ENCODE data around the gene ABO.

ABO gene

DNA sequence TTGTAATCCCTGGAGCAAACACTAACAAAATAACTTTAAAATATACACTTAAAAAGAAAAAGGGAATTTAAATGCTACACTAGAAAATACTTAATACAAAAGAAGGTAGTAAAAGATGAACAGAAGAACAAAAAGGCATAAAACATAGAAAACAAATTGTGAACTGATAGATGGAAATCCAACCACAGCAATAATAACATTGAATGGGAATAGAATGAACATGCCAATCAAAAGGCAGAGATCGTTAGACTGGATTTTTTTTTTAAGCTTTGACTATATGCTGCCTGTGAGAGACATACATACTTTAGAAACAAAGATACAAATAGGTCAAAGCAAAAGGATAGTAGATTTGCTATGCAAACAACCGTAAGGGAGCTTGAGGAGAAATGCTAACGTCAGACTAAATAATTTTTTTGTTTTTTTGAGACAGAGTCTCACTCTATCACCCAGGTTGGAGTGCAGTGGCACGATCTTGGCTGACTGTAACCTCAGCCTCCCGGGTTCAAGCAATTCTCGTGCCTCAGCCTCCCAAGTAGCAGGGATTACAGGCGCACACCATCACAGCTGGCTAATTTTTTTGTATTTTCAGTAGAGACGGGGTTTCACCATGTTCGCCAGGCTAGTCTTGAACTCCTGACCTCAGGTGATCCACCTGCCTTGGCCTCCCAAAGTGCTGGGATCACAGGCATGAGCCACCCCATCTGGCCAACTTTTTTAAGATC, 6.5 kb downstream of the ABO start:
- no peak for TF ChIP-seq JUND (IDR thresholded peaks at IDR 0.05; ENCODE audit: low read depth)
- in situ Hi-C loops (cut with HindIII; ENCODE audit: low pct_unique_long_range_greater_than_20kb, low sequenced_read_pairs): no loop called here
- DNase-seq (ENCODE audit: low read depth in 1 of 2, low spot score in 1 of 2): no peak

DNA sequence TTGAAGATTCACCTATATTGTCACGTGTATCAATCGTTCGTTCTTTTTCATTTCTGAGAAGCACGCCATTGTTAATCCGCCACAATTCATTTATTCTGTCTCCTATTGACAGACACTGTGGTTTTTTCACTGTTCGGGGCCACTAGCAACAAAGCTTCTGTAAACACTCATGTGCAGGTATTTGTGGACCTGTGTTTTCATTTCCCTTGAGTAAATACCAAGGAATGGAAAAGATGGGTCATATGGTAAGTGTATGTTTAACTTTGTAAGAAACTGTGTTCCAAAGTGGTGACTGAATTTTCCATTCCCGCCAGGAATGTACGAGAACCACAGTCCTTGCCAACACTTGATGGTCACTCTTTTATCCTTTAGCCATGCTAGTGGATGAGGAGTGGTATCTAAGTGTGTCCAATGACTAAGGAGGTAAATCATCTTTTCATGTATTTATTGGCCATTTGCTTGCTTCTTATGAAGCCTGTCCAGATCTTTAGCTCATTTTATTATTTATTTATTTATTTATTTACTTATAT, 10.7 kb downstream of the ABO start:
- in situ Hi-C loops (cut with HindIII; ENCODE audit: low pct_unique_long_range_greater_than_20kb, low sequenced_read_pairs): no loop called here
- TF ChIP-seq JUND (IDR thresholded peaks at IDR 0.05; ENCODE audit: low read depth): no peak
- peak in 1 of 2 experiments; percentile 73 for DNase-seq (ENCODE audit: low read depth in 1 of 2, low spot score in 1 of 2)

DNA sequence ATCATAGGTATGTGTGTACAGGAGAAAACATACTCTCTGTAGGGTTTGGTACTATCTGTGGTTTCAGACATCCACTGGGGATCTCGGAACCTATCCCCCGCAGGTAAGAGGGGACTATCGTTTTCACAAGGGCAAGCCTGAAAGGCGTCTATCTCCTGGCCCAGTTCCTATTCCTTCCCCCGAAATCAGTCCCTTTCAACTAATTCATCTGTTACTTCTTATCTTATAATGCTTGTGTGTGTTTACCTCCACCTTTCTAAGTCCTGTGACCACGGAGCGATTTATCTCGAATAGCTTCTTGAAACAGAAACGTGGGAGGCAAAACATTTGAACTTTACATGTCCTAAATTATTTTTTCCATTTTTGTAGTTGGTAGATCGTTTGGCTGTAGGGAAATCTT, 11.4 kb downstream of the ABO start:
- TF ChIP-seq JUND (IDR thresholded peaks at IDR 0.05; ENCODE audit: low read depth): no peak
- no peak for DNase-seq (ENCODE audit: low read depth in 1 of 2, low spot score in 1 of 2)
- in situ Hi-C loops (cut with HindIII; ENCODE audit: low pct_unique_long_range_greater_than_20kb, low sequenced_read_pairs): no loop called here

DNA sequence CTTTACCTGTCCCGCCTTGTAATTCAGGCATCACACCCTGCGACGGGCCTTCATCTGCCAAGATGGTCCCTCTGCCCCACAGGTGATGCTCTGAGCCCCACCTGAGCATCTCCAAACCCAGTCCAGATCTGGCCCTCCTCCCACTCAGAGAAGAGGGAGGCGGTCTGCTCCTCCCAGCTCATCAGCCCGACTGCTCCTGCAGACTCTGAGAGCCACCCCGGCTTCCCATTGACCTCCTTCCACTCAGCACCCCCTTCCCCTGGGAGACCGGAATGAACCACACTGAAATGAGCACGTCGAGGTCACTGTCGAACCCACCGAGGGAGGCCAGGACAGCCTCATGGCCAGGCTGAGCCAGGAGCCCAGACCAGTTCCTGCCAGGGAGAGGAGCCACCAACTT, 12.8 kb downstream of the ABO start:
- DNase-seq (ENCODE audit: low read depth in 1 of 2, low spot score in 1 of 2): no peak
- TF ChIP-seq JUND (IDR thresholded peaks at IDR 0.05; ENCODE audit: low read depth): no peak
- in situ Hi-C loops (cut with HindIII; ENCODE audit: low pct_unique_long_range_greater_than_20kb, low sequenced_read_pairs): no loop called here

DNA sequence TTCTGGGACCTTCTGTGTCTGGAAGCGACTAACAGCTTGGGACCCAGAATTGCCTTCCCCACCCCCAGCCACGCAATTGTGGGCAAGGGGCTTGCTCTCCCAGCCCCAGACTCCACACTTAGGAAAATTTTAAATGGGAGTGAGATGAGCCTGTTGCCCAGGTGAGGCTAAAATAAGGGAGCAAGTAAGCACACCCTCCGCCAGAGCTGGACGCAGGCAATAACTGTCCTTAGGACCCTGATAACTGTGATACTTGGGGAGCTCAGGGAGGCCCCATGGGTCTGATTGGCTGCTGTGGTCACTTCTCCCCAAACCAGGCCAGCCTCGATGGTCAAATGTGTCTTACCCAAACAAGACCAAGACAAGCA, 13.3 kb downstream of the ABO start:
- DNase-seq (ENCODE audit: low read depth in 1 of 2, low spot score in 1 of 2): no peak
- TF ChIP-seq JUND (IDR thresholded peaks at IDR 0.05; ENCODE audit: low read depth): no peak
- in situ Hi-C loops (cut with HindIII; ENCODE audit: low pct_unique_long_range_greater_than_20kb, low sequenced_read_pairs): no loop called here

DNA sequence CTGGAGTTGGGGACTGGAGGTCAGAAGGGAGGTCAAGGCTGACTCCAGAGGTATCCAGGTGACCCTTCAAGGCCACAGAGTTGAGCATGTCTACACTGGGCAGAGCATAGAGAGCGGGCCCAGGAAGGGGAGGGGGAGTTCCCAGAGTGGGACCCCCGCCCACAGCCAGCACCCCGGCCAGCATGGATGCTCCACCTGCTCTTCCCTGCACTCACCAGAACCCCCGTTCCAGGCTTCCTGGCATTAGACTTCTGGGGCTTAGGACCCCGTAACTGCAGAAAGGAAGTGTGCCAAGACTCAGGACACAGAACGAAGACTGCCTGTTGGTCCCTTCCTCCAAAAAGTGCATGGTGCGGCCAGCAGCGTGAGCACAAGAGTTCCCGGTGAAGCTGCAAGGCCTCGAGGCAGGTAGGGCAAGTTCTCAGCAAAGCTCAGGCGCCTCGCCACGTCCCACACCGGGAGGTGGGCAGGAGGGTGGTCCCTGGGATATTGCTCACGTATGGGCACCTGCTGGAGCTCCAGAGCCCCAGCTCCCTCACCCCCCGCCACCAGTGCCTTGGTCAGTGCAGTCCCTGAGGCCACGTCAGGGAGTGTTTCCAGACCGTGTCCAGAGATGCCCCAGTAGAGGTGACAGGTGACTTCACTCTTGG, 13.8 kb downstream of the ABO start:
- in situ Hi-C loops (cut with HindIII; ENCODE audit: low pct_unique_long_range_greater_than_20kb, low sequenced_read_pairs): no loop called here
- no peak for DNase-seq (ENCODE audit: low read depth in 1 of 2, low spot score in 1 of 2)
- TF ChIP-seq JUND (IDR thresholded peaks at IDR 0.05; ENCODE audit: low read depth): no peak

DNA sequence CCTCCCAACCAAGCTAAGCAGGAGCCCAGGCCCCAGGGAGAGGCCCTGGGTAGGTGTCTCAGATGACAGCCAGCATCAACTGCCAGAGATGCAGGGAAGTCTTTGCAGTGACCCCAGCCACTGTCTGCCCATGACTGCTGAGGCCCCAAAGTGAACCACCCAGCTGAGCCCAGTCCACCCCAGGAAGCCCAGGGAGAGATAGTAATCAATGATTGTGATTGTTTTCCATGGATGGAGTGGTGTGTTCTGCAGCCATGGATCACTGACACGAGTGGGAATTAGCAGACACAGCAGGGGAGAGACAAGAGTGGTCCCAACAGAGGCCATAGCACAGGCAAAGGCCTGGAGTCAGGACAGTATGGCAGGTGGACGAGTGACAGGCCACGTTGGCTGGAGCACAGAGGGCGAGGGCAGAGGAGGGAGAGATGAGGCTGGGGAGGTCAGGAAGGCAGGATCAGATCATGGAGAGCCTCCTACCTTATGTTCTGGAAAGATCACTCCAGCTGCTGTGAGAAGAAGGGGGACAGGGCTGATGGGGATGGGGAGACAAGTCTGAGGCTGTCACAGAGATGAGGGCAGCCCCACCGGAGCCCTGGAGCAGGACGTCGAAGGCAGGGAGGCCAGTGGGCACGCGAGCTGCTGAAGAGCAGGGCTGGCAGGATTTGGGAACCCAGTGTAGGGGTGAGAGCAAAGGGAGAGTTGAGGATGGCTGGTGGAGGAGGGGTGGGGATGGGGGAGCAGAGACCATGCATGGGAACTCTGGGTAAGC, 14.5 kb downstream of the ABO start:
- TF ChIP-seq JUND (IDR thresholded peaks at IDR 0.05; ENCODE audit: low read depth): no peak
- no peak for DNase-seq (ENCODE audit: low read depth in 1 of 2, low spot score in 1 of 2)
- in situ Hi-C loops (cut with HindIII; ENCODE audit: low pct_unique_long_range_greater_than_20kb, low sequenced_read_pairs): no loop called here

DNA sequence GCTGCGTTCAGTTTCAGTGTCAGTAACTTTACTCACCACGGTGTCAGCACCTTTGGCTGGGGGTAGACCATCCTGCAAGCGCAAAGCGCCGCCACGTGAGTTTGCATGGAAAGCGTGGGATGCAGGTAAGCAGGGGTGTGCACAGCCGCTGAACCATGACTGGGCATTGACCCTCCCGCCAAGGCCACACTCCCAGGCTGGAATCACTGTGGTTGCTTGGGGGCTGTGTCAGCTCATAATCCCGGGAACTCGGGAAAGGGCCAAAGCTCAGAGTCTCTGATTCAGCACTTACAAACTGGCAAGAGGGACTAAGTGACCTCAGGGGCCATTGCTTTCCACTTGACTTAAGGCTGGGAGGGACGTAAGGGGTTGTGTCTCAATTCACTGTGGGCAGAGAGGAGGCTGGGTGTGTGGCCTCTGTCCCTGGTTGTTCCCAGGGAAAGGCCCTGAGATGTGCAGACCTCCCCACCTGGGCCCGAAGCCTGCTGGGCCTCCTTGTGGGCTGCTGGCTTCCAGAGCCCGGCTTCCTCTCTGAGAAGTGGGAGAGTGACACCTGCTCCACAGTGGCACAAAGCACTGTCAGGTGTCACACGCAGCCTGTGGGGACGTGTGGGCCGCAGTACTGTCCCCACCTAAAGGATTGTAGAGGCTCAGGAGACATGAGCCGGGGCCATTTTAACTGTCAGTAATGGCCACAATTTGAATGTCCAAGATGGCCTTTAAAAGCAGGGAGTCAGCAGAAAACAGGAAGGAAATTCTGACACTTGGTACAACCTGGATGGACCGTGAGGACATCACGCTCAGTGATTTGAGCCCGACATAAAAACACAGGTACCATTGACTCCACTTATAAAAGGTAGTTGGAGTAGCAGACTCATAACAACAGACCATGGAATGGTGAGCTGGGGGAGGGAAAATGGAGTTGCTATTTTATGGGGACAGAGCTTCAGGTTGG, 16.7 kb downstream of the ABO start:
- in situ Hi-C loops (cut with HindIII; ENCODE audit: low pct_unique_long_range_greater_than_20kb, low sequenced_read_pairs): no loop called here
- no peak for TF ChIP-seq JUND (IDR thresholded peaks at IDR 0.05; ENCODE audit: low read depth)
- DNase-seq (ENCODE audit: low read depth in 1 of 2, low spot score in 1 of 2): no peak

DNA sequence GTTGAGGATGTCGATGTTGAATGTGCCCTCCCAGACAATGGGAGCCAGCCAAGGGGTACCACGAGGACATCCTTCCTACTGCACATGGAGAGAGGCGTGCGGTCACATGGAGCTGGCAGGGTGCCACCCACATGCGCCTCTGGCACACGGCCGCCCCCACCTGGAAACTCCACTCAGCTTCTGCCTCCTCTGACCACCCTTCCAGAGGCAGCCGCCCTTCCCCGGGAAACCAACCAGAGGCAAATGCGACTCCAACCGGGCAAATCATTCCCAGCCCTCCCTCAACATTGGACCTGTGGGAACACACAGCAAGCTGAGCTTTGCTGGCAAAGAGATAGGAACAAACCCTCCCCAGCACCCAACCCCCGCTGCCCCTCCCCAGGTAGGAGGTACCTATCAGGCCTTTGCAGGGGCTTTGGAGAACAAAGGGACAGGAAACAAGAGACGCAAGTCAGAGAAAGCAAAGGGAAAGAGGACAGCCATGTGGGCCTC, 17.5 kb downstream of the ABO start:
- TF ChIP-seq JUND (IDR thresholded peaks at IDR 0.05; ENCODE audit: low read depth): no peak
- in situ Hi-C loops (cut with HindIII; ENCODE audit: low pct_unique_long_range_greater_than_20kb, low sequenced_read_pairs): no loop called here
- DNase-seq (ENCODE audit: low read depth in 1 of 2, low spot score in 1 of 2): no peak

DNA sequence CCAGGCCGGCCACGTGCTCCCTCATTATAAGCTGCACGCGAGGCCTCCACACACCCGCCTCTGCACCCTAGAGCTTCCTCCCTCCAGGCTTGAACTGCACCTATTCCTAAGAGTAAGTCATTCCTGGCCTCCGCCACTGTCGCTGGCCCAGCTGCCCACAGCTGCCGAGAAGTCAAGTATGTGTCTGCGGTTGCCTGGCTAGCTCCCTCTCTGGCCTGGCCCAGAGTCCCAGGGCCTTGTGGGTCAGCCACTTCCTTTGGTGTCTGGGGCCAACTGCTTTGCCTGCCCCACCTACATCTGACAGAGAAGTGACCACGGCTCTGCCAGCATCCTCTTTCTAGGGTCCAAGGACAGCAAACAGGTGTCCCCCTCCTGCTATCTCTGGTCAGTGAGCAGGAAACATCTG, 18.3 kb downstream of the ABO start:
- TF ChIP-seq JUND (IDR thresholded peaks at IDR 0.05; ENCODE audit: low read depth): no peak
- no peak for DNase-seq (ENCODE audit: low read depth in 1 of 2, low spot score in 1 of 2)
- in situ Hi-C loops (cut with HindIII; ENCODE audit: low pct_unique_long_range_greater_than_20kb, low sequenced_read_pairs): no loop called here

DNA sequence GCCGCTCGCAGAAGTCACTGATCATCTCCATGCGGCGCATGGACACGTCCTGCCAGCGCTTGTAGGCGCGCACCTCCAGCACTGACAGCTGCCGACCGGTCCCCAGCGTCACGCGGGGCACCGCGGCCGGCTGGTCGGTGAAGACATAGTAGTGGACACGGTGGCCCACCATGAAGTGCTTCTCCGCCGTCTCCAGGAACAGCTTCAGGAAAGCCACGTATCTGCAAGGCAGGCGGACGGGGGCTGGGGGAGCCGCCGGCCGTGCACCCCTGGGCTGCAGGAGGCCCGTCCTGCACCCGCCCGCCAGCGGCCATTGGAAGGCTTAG, 18.9 kb downstream of the ABO start:
- in situ Hi-C loops (cut with HindIII; ENCODE audit: low pct_unique_long_range_greater_than_20kb, low sequenced_read_pairs): no loop called here
- no peak for TF ChIP-seq JUND (IDR thresholded peaks at IDR 0.05; ENCODE audit: low read depth)
- DNase-seq (ENCODE audit: low read depth in 1 of 2, low spot score in 1 of 2): no peak
